MCF 10A (cell line): ENCODE measurements around the gene NDUFA5. TPM values are rescaled to one million over a fixed set of nuclear protein-coding genes. Genes with fewer than 3 reads are reported as not detected.

ENCODE experiments used
- BruUV-seq: library from RNA; stranded (reverse); fragments of 400-500 nt; replicated peaks from 2 replicates; lab custom pipeline; 2021; lab: Mats Ljungman, UMichigan
- CTCF ChIA-PET: fragments of 300-600 bp; sonication (Branson Sonifier 250); formaldehyde crosslinking; extraction: SDS; loops from one replicate; lab custom pipeline; 2021; ENCODE audit warnings: antibody characterized with exemption, inconsistent platforms; lab: Yijun Ruan, JAX
- POLR2A ChIA-PET: fragments of 300-600, 350-650 bp; sonication (Branson Sonifier 250); formaldehyde crosslinking; extraction: SDS; loops from one replicate; lab custom pipeline; 2020; ENCODE audit warnings: antibody characterized with exemption, inconsistent platforms; lab: Yijun Ruan, JAX
- DNase-seq: peaks from one replicate; pipeline ENCODE4 v3.0.0-alpha.2; 2018; ENCODE audit not compliant: unreplicated experiment
- H3K27ac Mint-ChIP-seq: one replicate; pipeline ENCODE4 v1.8.0; 2022; ENCODE audit warnings: mild to moderate bottlenecking, low read depth, mixed read lengths; ENCODE audit not compliant: unreplicated experiment
- H3K27me3 Mint-ChIP-seq: one replicate; pipeline ENCODE4 v1.8.0; 2022; ENCODE audit warnings: mixed read lengths; ENCODE audit not compliant: insufficient read depth, unreplicated experiment
- H3K36me3 Mint-ChIP-seq: one replicate; pipeline ENCODE4 v1.8.0; 2022; ENCODE audit warnings: mild to moderate bottlenecking, moderate library complexity, mixed read lengths; ENCODE audit not compliant: insufficient read depth, unreplicated experiment
- H3K4me1 Mint-ChIP-seq: one replicate; pipeline ENCODE4 v1.8.0; 2022; ENCODE audit warnings: mixed read lengths; ENCODE audit not compliant: insufficient read depth, unreplicated experiment
- H3K4me3 Mint-ChIP-seq: one replicate; pipeline ENCODE4 v1.8.0; 2022; ENCODE audit warnings: mild to moderate bottlenecking, moderate library complexity, mixed read lengths; ENCODE audit not compliant: unreplicated experiment
- H3K9me3 Mint-ChIP-seq: one replicate; pipeline ENCODE4 v1.8.0; 2022; ENCODE audit warnings: mixed read lengths; ENCODE audit not compliant: unreplicated experiment
- CTCF ChIP-seq: fragments of 200-600 bp; IDR thresholded peaks from one replicate; pipeline ENCODE4 v1.8.0; 2022; ENCODE audit warnings: antibody characterized with exemption, mild to moderate bottlenecking; ENCODE audit not compliant: unreplicated experiment
- intact Hi-C: fragments of 100-400 bp; cut with micrococcal nuclease; formaldehyde crosslinking; loops from 2 replicates; pipeline ENCODE4 v1.14.1; 2022
- total RNA-seq: library from RNA; stranded (reverse); gene quantifications from 2 replicates; pipeline ENCODE4 v1.2.3, GENCODE V29; 2022

Gene NDUFA5
- total RNA-seq, 1 experiment from 2014 or later = 71.9 TPM

GRCh38 chr7:123538897-123539296, 18.7 kb downstream of the NDUFA5 start:
- CTCF ChIA-PET = interaction anchor here (0.6 to 3.1 kb wide), 8 partner anchors 9 to 643 kb away, joined by 3 to 20 read pairs (median 4); no protein-coding TSS in a partner anchor
- no peak for DNase-seq
- Mint-ChIP-seq H3K9me3 (no peaks in the 10 kb centered on the region), H3K4me3 (no peak overlapping the region), H3K27ac (peak overlapping the region; percentile 2), H3K4me1 (peaks cover 10% of the 10 kb centered on the region), H3K27me3 (no peaks in the 10 kb centered on the region), H3K36me3 (peaks cover 19% of the 10 kb centered on the region)
- POLR2A ChIA-PET = interaction anchor here (1.4 to 3.6 kb wide), 2 partner anchors 19 to 45 kb away, joined by 7 to 15 read pairs; partner anchors contain the start of gene NDUFA5
- intact Hi-C loops = loop anchor here (1.0 kb wide), 1 partner anchor 45 kb away; no protein-coding TSS in a partner anchor
- no TSS peak for BruUV-seq
- no peak for TF ChIP-seq CTCF

- Mint-ChIP-seq H3K27me3 (peaks cover 6% of the 10 kb centered on the region), H3K36me3 (peaks cover 18% of the 10 kb centered on the region), H3K4me3 (no peak overlapping the region), H3K9me3 (no peaks in the 10 kb centered on the region), H3K27ac (peak overlapping the region; percentile 2), H3K4me1 (peaks cover 17% of the 10 kb centered on the region)
- DNase-seq = peak; percentile 61
- no TSS peak for BruUV-seq
- TF ChIP-seq CTCF = no peak
- intact Hi-C loops = loop anchor here (1.0 kb wide), 1 partner anchor 44 kb away; no protein-coding TSS in a partner anchor
- ChIA-PET POLR2A (interaction anchor here (0.6 to 3.6 kb wide), 4 partner anchors 14 to 281 kb away, joined by 3 to 15 read pairs (median 4); partner anchors contain the start of gene NDUFA5), CTCF (interaction anchor here (0.7 to 3.1 kb wide), 5 partner anchors 9 to 381 kb away, joined by 3 to 20 read pairs (median 4); no protein-coding TSS in a partner anchor)
Measured at GRCh38 chr7:123538189-123538714, 19.4 kb downstream of the NDUFA5 start.

GRCh38 chr7:123537026-123537642, 20.5 kb downstream of the NDUFA5 start:
- intact Hi-C loops = no loop called here
- peaks cover 20% of the 10 kb centered on the region for H3K4me1 Mint-ChIP-seq
- H3K27me3 Mint-ChIP-seq = peaks cover 17% of the 10 kb centered on the region
- H3K36me3 Mint-ChIP-seq = peaks cover 16% of the 10 kb centered on the region
- ChIA-PET CTCF (interaction anchor here (0.6 to 0.9 kb wide), 4 partner anchors 44 to 1299 kb away, joined by 3 read pairs; no protein-coding TSS in a partner anchor), POLR2A (interaction anchor here (0.7 to 1.6 kb wide), 3 partner anchors 42 to 135 kb away, joined by 3 read pairs; no protein-coding TSS in a partner anchor)
- BruUV-seq = no TSS peak
- H3K9me3 Mint-ChIP-seq = no peaks in the 10 kb centered on the region
- H3K27ac Mint-ChIP-seq = no peak overlapping the region
- peak; percentile 26 for TF ChIP-seq CTCF
- H3K4me3 Mint-ChIP-seq = no peak overlapping the region
- DNase-seq = peak; percentile 46

GRCh38 chr7:123535517-123535916, 22.1 kb downstream of the NDUFA5 start:
- TF ChIP-seq CTCF = no peak
- Mint-ChIP-seq H3K9me3 (no peaks in the 10 kb centered on the region), H3K27ac (no peak overlapping the region), H3K4me3 (peak overlapping the region; percentile 75), H3K4me1 (peaks cover 22% of the 10 kb centered on the region), H3K36me3 (peaks cover 11% of the 10 kb centered on the region), H3K27me3 (peaks cover 22% of the 10 kb centered on the region)
- DNase-seq = no peak
- no TSS peak for BruUV-seq
- ChIA-PET POLR2A (interaction anchor here (0.6 to 3.0 kb wide), 3 partner anchors 22 to 42 kb away, joined by 3 to 28 read pairs (median 3); partner anchors contain the start of gene NDUFA5), CTCF (interaction anchor here (0.8 to 3.0 kb wide), 4 partner anchors 15 to 75 kb away, joined by 3 to 41 read pairs (median 6); no protein-coding TSS in a partner anchor)
- intact Hi-C loops = no loop called here
